Astrocyte (in vitro differentiated cells and primary cell): ENCODE measurements around the gene TRIM50.

Source experiments
- EZH2 ChIP-seq: IDR thresholded peaks from 2 replicates; pipeline ENCODE4 v1.6.1; 2012; ENCODE audit warnings: mild to moderate bottlenecking, low read length, inconsistent platforms; ENCODE audit not compliant: insufficient read depth
- TF ChIP-seq, protein P1 (sequence below): IDR thresholded peaks from 2 replicates; pipeline ENCODE4 v1.5.1; 2011; ENCODE audit warnings: low read depth, mild to moderate bottlenecking, inconsistent platforms, low read length, moderate library complexity; ENCODE audit not compliant: insufficient read depth

GRCh38 chr7:73358590-73359275 lies 30.9 kb upstream of the TRIM50 start:
- TF ChIP-seq, protein P1, sequence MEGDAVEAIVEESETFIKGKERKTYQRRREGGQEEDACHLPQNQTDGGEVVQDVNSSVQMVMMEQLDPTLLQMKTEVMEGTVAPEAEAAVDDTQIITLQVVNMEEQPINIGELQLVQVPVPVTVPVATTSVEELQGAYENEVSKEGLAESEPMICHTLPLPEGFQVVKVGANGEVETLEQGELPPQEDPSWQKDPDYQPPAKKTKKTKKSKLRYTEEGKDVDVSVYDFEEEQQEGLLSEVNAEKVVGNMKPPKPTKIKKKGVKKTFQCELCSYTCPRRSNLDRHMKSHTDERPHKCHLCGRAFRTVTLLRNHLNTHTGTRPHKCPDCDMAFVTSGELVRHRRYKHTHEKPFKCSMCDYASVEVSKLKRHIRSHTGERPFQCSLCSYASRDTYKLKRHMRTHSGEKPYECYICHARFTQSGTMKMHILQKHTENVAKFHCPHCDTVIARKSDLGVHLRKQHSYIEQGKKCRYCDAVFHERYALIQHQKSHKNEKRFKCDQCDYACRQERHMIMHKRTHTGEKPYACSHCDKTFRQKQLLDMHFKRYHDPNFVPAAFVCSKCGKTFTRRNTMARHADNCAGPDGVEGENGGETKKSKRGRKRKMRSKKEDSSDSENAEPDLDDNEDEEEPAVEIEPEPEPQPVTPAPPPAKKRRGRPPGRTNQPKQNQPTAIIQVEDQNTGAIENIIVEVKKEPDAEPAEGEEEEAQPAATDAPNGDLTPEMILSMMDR, result no peak
- TF ChIP-seq EZH2, result no peak
